Vagina (tissue), 2 donors: ENCODE measurements around the gene CDH4.

Experiments used
- CTCF ChIP-seq, 3 experiments: fragments of 450-650 bp in 2 of 3; fragments of 200-600 bp in 1 of 3; sonication (generic) in 1 of 3; IDR thresholded peaks; one replicate each; pipeline ENCODE4 v1.5.1; 2017 to 2019; ENCODE audit warnings: antibody characterized with exemption in 3 of 3, mild to moderate bottlenecking in 2 of 3, moderate library complexity in 2 of 3
- POLR2AphosphoS5 ChIP-seq, 2 donors: sonication (generic); formaldehyde crosslinking; IDR thresholded peaks; one replicate each; pipeline ENCODE4 v1.9.0; 2017; ENCODE audit warnings: antibody characterized with exemption in 2 of 2, mild to moderate bottlenecking in 2 of 2, low read depth in 1 of 2; ENCODE audit not compliant: insufficient read depth in 1 of 2

GRCh38 chr20:61691978-61692377 is 439.9 kb downstream of the CDH4 start:
- TF ChIP-seq CTCF (IDR thresholded peaks at IDR 0.05) (no peak), POLR2AphosphoS5 (IDR thresholded peaks at IDR 0.05; ENCODE audit: insufficient read depth in 1 of 2, low read depth in 1 of 2) (no peak)
